Hepatocyte (in vitro differentiated cells): ENCODE results near the gene SAFB2.

Experiments used
- EZH2 ChIP-seq: fragments of 200-600 bp; sonication (generic); IDR thresholded peaks from 2 replicates; pipeline ENCODE4 v1.6.1; 2016; ENCODE audit warnings: antibody characterized with exemption, mild to moderate bottlenecking, borderline replicate concordance
- TF ChIP-seq, protein P1 (sequence below): fragments of 200-600 bp; sonication (generic); IDR thresholded peaks from 2 replicates; pipeline ENCODE4 v1.5.1; 2016; ENCODE audit warnings: antibody characterized with exemption, mild to moderate bottlenecking; ENCODE audit not compliant: poor library complexity

DNA sequence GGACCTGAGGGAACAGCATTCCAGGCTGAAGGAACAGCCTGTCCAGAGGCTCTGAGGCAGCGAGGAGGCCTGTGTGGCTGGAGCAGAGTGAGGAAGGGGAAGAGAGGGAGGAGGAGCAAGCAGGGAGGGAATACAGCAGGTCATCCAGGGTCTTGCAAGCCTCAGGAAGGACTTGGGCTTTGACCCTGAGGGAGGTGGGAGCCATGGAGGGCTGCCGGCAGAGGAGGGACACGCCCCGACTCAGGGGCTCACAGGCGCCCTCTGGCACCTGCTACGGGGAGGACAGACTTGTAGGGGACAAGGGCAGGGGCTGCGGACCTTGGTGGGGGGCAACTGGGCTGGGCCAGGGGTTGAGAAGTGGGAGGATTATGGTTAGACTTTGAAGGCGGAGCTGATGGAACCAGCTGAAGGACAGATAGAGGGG is 59.6 kb downstream of the SAFB2 start:
- TF ChIP-seq, protein P1, sequence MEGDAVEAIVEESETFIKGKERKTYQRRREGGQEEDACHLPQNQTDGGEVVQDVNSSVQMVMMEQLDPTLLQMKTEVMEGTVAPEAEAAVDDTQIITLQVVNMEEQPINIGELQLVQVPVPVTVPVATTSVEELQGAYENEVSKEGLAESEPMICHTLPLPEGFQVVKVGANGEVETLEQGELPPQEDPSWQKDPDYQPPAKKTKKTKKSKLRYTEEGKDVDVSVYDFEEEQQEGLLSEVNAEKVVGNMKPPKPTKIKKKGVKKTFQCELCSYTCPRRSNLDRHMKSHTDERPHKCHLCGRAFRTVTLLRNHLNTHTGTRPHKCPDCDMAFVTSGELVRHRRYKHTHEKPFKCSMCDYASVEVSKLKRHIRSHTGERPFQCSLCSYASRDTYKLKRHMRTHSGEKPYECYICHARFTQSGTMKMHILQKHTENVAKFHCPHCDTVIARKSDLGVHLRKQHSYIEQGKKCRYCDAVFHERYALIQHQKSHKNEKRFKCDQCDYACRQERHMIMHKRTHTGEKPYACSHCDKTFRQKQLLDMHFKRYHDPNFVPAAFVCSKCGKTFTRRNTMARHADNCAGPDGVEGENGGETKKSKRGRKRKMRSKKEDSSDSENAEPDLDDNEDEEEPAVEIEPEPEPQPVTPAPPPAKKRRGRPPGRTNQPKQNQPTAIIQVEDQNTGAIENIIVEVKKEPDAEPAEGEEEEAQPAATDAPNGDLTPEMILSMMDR: no peak
- TF ChIP-seq EZH2: no peak
